GM12878 (cell line): ENCODE data around the gene MTX1. TPM values are rescaled to one million over a fixed set of nuclear protein-coding genes. Genes with fewer than 3 reads are reported as not detected.

ENCODE experiments used
- BHLHE40 ChIP-seq, 2 experiments: fragments of 450-650 bp in 1 of 2; IDR thresholded peaks; 2 replicates each; pipeline ENCODE4 v1.6.1; 2011 to 2017; ENCODE audit warnings: low read depth in 2 of 2, borderline replicate concordance in 1 of 2, improper control_type of control experiment in 1 of 2, low read length in 1 of 2, mild to moderate bottlenecking in 1 of 2
- GATAD2B ChIP-seq: fragments of 450-650 bp; conservative IDR thresholded peaks from 2 replicates; pipeline ENCODE4 v1.6.1; 2017; ENCODE audit warnings: low read depth, mild to moderate bottlenecking, moderate library complexity
- IRF4 ChIP-seq: IDR thresholded peaks from 2 replicates; pipeline ENCODE4 v1.6.1; 2011; ENCODE audit warnings: low read depth, low read length
- MTA2 ChIP-seq: fragments of 450-650 bp; IDR thresholded peaks from 2 replicates; pipeline ENCODE4 v1.6.1; 2016; ENCODE audit warnings: low read depth, mild to moderate bottlenecking, moderate library complexity
- NR2F1 ChIP-seq: fragments of 450-650 bp; conservative IDR thresholded peaks from 2 replicates; pipeline ENCODE4 v1.6.1; 2017; ENCODE audit warnings: mild to moderate bottlenecking
- POLR2AphosphoS2 ChIP-seq: IDR thresholded peaks from 2 replicates; pipeline ENCODE4 v1.6.1; 2011; ENCODE audit warnings: low read depth, mild to moderate bottlenecking, low read length, improper control_type of control experiment, moderate library complexity
- RAD21 ChIP-seq: IDR thresholded peaks from 2 replicates; pipeline ENCODE4 v1.6.1; 2011; ENCODE audit warnings: mild to moderate bottlenecking, low read depth, low read length, moderate library complexity; ENCODE audit not compliant: insufficient read depth
- SMARCA5 ChIP-seq: fragments of 450-650 bp; IDR thresholded peaks from 2 replicates; pipeline ENCODE4 v1.6.1; 2017; ENCODE audit warnings: mild to moderate bottlenecking
- SP1 ChIP-seq: IDR thresholded peaks from one replicate; pipeline ENCODE4 v1.6.1; 2011; ENCODE audit warnings: low read depth, low read length
- TAF1 ChIP-seq: IDR thresholded peaks from 2 replicates; pipeline ENCODE4 v1.6.1; 2011; ENCODE audit warnings: mild to moderate bottlenecking, low read depth, low read length, borderline replicate concordance
- TCF7 ChIP-seq: IDR thresholded peaks from 2 replicates; pipeline ENCODE4 v1.6.1; 2014; ENCODE audit warnings: antibody characterized with exemption, borderline replicate concordance
- ZNF24 ChIP-seq: fragments of 450-650 bp; IDR thresholded peaks from 2 replicates; pipeline ENCODE4 v1.6.1; 2017; ENCODE audit warnings: antibody characterized with exemption, mild to moderate bottlenecking
- ZNF274 ChIP-seq: IDR thresholded peaks from one replicate; pipeline ENCODE4 v1.8.0; 2011; ENCODE audit not compliant: insufficient read length, insufficient read depth
- ZNF384 ChIP-seq: IDR thresholded peaks from 2 replicates; pipeline ENCODE4 v1.6.1; 2012; ENCODE audit warnings: low read depth, mild to moderate bottlenecking, low read length, improper control_type of control experiment, borderline replicate concordance
- polyA plus RNA-seq, 11 experiments: library from polyadenylated mRNA; depleted of rRNA in 4 of 11; unstranded in 6 of 11; stranded (reverse) in 5 of 11; fragments of >200 nt; fragmentation: Nextera tagmentation in 4 of 11; fragmentation: Illumina TruSeq in 1 of 11; extraction: Ambion mirVana in 4 of 11; extraction: Trizol in 1 of 11; gene quantifications; 1 replicate in 1 of 11; 2 replicates in 10 of 11; pipeline versions ENCODE4 v1.2.1 to v1.2.3, GENCODE V29; 2011 to 2016; ENCODE audit warnings: inconsistent platforms in 2 of 11, missing spikeins in 2 of 11, low read depth in 1 of 11
- total RNA-seq, 4 experiments: library from RNA; depleted of rRNA in 3 of 4; stranded (reverse); fragments of >200 nt in 3 of 4; fragmentation: Illumina TruSeq in 1 of 4; extraction: Trizol in 1 of 4; gene quantifications; 2 replicates each; pipeline versions ENCODE4 v1.2.1 to v1.2.3, GENCODE V29; 2013 to 2021
- TF ChIP-seq, protein P1 (sequence below): IDR thresholded peaks from 2 replicates; pipeline ENCODE4 v1.6.1; 2012; ENCODE audit warnings: mild to moderate bottlenecking, low read depth, low read length
- TF ChIP-seq, protein P2 (sequence below): IDR thresholded peaks from 2 replicates; pipeline ENCODE4 v1.6.1; 2012; ENCODE audit warnings: improper control_type of control experiment, low read depth, low read length; ENCODE audit not compliant: insufficient replicate concordance
- TF ChIP-seq, protein P3 (sequence below): fragments of 450-650 bp; IDR thresholded peaks from 2 replicates; pipeline ENCODE4 v1.6.1; 2016; ENCODE audit warnings: mild to moderate bottlenecking, moderate library complexity, borderline replicate concordance

MTX1 gene
- total and polyA plus RNA-seq, 10 of the 15 experiments (the other 5 are each of a cell fraction or from before 2014, with no cell fraction given) = 15.8 to 92.0 (median 49.1) TPM

DNA sequence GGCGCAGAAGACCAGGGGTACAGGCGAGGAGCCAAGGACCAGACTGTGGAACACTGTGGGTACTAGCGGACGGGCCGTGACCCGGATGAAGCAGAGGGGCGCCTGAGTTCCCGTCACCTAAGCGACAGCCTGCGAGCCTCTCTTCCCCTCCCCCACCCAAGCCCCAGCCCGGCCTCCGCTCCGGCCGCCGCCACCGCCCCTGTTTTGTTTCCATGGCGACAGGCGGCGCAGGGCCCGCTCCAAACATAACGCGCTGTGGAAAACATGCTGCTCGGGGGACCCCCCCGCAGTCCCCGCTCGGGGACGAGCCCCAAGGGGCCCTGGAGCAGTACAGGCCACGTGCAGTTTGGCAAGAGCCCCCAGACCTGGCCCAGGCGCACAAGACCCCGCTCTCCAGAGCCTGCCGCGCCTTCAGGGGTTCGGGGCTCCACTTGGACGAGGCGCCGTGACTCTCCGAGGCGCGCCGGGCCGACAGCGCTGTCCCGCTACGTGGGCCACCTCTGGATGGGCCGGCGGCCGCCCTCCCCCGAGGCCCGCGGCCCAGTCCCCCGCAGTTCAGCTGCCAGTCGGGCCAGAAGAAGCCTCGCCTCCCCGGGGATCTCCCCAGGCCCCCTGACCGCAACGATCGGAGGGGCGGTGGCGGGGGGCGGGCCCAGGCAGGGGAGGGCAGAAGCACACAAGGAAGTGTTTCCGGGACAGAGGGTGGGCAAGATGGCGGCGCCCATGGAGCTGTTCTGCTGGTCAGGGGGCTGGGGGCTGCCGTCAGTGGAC is at the start of gene MTX1 (continued):
- TF ChIP-seq NR2F1 = no peak
- TF ChIP-seq BHLHE40 (IDR thresholded peaks at IDR 0.05; ENCODE audit: borderline replicate concordance in 1 of 2, low read depth in 2 of 2, low read length in 1 of 2) = peak; percentile 65 to 87; a peak in 3 of 4 replicates
- TF ChIP-seq, protein P1, sequence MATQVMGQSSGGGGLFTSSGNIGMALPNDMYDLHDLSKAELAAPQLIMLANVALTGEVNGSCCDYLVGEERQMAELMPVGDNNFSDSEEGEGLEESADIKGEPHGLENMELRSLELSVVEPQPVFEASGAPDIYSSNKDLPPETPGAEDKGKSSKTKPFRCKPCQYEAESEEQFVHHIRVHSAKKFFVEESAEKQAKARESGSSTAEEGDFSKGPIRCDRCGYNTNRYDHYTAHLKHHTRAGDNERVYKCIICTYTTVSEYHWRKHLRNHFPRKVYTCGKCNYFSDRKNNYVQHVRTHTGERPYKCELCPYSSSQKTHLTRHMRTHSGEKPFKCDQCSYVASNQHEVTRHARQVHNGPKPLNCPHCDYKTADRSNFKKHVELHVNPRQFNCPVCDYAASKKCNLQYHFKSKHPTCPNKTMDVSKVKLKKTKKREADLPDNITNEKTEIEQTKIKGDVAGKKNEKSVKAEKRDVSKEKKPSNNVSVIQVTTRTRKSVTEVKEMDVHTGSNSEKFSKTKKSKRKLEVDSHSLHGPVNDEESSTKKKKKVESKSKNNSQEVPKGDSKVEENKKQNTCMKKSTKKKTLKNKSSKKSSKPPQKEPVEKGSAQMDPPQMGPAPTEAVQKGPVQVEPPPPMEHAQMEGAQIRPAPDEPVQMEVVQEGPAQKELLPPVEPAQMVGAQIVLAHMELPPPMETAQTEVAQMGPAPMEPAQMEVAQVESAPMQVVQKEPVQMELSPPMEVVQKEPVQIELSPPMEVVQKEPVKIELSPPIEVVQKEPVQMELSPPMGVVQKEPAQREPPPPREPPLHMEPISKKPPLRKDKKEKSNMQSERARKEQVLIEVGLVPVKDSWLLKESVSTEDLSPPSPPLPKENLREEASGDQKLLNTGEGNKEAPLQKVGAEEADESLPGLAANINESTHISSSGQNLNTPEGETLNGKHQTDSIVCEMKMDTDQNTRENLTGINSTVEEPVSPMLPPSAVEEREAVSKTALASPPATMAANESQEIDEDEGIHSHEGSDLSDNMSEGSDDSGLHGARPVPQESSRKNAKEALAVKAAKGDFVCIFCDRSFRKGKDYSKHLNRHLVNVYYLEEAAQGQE = no peak
- no peak for TF ChIP-seq IRF4
- no peak for TF ChIP-seq ZNF274
- 0 out of 2 replicates have a peak, but pooled peaks have one; percentile 10 for TF ChIP-seq TAF1
- no peak for TF ChIP-seq ZNF24
- TF ChIP-seq, protein P2, sequence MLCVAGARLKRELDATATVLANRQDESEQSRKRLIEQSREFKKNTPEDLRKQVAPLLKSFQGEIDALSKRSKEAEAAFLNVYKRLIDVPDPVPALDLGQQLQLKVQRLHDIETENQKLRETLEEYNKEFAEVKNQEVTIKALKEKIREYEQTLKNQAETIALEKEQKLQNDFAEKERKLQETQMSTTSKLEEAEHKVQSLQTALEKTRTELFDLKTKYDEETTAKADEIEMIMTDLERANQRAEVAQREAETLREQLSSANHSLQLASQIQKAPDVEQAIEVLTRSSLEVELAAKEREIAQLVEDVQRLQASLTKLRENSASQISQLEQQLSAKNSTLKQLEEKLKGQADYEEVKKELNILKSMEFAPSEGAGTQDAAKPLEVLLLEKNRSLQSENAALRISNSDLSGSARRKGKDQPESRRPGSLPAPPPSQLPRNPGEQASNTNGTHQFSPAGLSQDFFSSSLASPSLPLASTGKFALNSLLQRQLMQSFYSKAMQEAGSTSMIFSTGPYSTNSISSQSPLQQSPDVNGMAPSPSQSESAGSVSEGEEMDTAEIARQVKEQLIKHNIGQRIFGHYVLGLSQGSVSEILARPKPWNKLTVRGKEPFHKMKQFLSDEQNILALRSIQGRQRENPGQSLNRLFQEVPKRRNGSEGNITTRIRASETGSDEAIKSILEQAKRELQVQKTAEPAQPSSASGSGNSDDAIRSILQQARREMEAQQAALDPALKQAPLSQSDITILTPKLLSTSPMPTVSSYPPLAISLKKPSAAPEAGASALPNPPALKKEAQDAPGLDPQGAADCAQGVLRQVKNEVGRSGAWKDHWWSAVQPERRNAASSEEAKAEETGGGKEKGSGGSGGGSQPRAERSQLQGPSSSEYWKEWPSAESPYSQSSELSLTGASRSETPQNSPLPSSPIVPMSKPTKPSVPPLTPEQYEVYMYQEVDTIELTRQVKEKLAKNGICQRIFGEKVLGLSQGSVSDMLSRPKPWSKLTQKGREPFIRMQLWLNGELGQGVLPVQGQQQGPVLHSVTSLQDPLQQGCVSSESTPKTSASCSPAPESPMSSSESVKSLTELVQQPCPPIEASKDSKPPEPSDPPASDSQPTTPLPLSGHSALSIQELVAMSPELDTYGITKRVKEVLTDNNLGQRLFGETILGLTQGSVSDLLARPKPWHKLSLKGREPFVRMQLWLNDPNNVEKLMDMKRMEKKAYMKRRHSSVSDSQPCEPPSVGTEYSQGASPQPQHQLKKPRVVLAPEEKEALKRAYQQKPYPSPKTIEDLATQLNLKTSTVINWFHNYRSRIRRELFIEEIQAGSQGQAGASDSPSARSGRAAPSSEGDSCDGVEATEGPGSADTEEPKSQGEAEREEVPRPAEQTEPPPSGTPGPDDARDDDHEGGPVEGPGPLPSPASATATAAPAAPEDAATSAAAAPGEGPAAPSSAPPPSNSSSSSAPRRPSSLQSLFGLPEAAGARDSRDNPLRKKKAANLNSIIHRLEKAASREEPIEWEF = no peak
- TF ChIP-seq GATAD2B = peak; percentile 93
- peak; percentile 95 for TF ChIP-seq SMARCA5
- TF ChIP-seq ZNF384 = no peak
- peak; percentile 37; the same call in 1 of the 2 replicates for TF ChIP-seq POLR2AphosphoS2
- TF ChIP-seq, protein P3, sequence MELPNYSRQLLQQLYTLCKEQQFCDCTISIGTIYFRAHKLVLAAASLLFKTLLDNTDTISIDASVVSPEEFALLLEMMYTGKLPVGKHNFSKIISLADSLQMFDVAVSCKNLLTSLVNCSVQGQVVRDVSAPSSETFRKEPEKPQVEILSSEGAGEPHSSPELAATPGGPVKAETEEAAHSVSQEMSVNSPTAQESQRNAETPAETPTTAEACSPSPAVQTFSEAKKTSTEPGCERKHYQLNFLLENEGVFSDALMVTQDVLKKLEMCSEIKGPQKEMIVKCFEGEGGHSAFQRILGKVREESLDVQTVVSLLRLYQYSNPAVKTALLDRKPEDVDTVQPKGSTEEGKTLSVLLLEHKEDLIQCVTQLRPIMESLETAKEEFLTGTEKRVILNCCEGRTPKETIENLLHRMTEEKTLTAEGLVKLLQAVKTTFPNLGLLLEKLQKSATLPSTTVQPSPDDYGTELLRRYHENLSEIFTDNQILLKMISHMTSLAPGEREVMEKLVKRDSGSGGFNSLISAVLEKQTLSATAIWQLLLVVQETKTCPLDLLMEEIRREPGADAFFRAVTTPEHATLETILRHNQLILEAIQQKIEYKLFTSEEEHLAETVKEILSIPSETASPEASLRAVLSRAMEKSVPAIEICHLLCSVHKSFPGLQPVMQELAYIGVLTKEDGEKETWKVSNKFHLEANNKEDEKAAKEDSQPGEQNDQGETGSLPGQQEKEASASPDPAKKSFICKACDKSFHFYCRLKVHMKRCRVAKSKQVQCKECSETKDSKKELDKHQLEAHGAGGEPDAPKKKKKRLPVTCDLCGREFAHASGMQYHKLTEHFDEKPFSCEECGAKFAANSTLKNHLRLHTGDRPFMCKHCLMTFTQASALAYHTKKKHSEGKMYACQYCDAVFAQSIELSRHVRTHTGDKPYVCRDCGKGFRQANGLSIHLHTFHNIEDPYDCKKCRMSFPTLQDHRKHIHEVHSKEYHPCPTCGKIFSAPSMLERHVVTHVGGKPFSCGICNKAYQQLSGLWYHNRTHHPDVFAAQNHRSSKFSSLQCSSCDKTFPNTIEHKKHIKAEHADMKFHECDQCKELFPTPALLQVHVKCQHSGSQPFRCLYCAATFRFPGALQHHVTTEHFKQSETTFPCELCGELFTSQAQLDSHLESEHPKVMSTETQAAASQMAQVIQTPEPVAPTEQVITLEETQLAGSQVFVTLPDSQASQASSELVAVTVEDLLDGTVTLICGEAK = peak; percentile 82
- peak; percentile 54 for TF ChIP-seq MTA2
- no peak for TF ChIP-seq TCF7
- TF ChIP-seq SP1 = no peak
- no peak for TF ChIP-seq RAD21
